Omental fat pad (tissue), 4 donors: Measurements from ENCODE around the gene SNTN. TPM values are rescaled to one million over a fixed set of nuclear protein-coding genes. Genes with fewer than 3 reads are reported as not detected.
"Not testable (repeated sequence)": the region's sequence is repeated elsewhere in the genome, so short reads cannot be mapped to it uniquely, and the experiment has no call there.

ENCODE experiments used
- ATAC-seq: fragments of 150-250 bp; one replicate; pipeline ENCODE4 v1.9.1; 2016; ENCODE audit warnings: mild to moderate bottlenecking, moderate library complexity; ENCODE audit not compliant: low FRiP score
- DNase-seq: peaks from one replicate; pipeline ENCODE4 v3.0.0-alpha.2; 2019; ENCODE audit warnings: low spot score
- CTCF ChIP-seq, 3 donors: fragments of 450-650 bp; IDR thresholded peaks; one replicate each; pipeline ENCODE4 v1.5.1; 2016 to 2017; ENCODE audit warnings: antibody characterized with exemption in 3 of 3, mild to moderate bottlenecking in 3 of 3, moderate library complexity in 2 of 3
- total RNA-seq, 4 donors: library from RNA; depleted of rRNA; stranded (reverse); fragments of >200 nt; gene quantifications; one replicate each; pipeline ENCODE4 v1.1.0, GENCODE V29; 2016

SNTN gene
- total RNA-seq, 4 donors from 2014 or later: not detected

GRCh38 chr3:63624941-63625560, 27.4 kb upstream of the SNTN start:
- DNase-seq (no peak), ATAC-seq (no peak)
- no peak for TF ChIP-seq CTCF (IDR thresholded peaks at IDR 0.05)

- DNase-seq (no peak), ATAC-seq (no peak)
- no peak for TF ChIP-seq CTCF (IDR thresholded peaks at IDR 0.05)
Observed at GRCh38 chr3:63631670-63632069, 20.8 kb upstream of the SNTN start.

- ATAC-seq (no peak), DNase-seq (no peak)
- no peak for TF ChIP-seq CTCF (IDR thresholded peaks at IDR 0.05)
Observed at GRCh38 chr3:63635186-63635585, 17.3 kb upstream of the SNTN start.

- ATAC-seq: no peak
- DNase-seq: no peak
- no peak for TF ChIP-seq CTCF (IDR thresholded peaks at IDR 0.05)
Observed at GRCh38 chr3:63639806-63640205, 12.7 kb upstream of the SNTN start.

GRCh38 chr3:63642488-63642887, 10.0 kb upstream of the SNTN start:
- TF ChIP-seq CTCF (IDR thresholded peaks at IDR 0.05): no peak
- DNase-seq (no peak), ATAC-seq (no peak)

GRCh38 chr3:63644212-63644797, 8.2 kb upstream of the SNTN start:
- TF ChIP-seq CTCF (IDR thresholded peaks at IDR 0.05): no peak
- no peak for DNase-seq
- ATAC-seq: no peak

- ATAC-seq, DNase-seq: not testable (repeated sequence)
Observed at GRCh38 chr3:63644928-63645781, 7.3 kb upstream of the SNTN start.
